SH-SY5Y (cell line): ENCODE data around the gene SNTG2.

Experiments used
- GATA2 ChIP-seq: IDR thresholded peaks from 2 replicates; pipeline ENCODE4 v1.6.1; 2011; ENCODE audit warnings: mild to moderate bottlenecking, low read depth, low read length
- GATA3 ChIP-seq: IDR thresholded peaks from 2 replicates; pipeline ENCODE4 v1.6.1; 2011; ENCODE audit warnings: low read depth, mild to moderate bottlenecking, low read length, moderate library complexity

DNA sequence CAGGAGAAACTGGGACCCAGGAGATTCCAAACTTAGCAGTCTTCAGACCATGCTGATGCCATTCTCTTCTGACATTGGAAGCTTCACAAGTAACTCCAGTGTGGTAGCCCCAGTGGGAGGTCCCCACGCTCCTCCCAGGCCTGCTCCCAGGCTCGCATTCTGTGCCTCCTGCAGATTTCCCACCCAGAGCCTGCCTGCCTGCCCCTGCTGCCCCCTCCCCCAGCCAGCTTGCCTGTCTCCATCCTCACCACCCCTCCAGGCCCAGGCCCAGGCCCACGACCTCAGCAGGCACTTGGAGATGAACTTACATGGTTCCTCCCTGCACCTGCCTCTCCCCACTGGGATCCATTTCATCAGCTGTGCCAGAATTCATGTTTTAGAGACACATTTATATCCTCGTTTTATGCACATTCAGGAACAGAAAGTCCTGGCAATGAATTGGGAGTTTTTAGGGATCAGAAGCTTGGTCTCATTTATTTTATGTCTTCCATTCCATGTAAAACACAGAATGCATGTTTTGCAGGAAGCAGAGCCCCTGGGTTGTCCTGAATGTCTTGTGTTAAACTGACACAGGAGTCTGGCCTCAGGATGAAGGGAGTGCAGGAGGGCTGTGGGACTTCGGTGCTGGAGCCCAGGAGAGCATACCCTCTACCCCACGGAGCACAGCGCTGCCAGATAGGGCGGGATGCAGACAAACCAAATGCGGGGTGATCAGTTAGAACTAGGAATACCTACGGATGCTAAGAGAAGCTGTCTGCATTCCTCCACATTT lies 150.5 kb downstream of the SNTG2 start:
- TF ChIP-seq GATA3 (no peak), GATA2 (no peak)
